Stomach smooth muscle (tissue), 2 donors: ENCODE measurements around the gene MSI1.

Experiments
- H3K27ac ChIP-seq: one replicate; pipeline ENCODE4 v1.7.0; 2013; ENCODE audit warnings: mild to moderate bottlenecking, low read length, inconsistent platforms
- H3K27me3 ChIP-seq, 2 donors: one replicate each; pipeline ENCODE4 v1.7.0; 2013; ENCODE audit warnings: low read length in 2 of 2; ENCODE audit not compliant: insufficient read depth in 2 of 2, control insufficient read depth in 1 of 2
- H3K36me3 ChIP-seq, 2 donors: one replicate each; pipeline ENCODE4 v1.7.0; 2013; ENCODE audit warnings: low read length in 2 of 2; ENCODE audit not compliant: control insufficient read depth in 2 of 2, insufficient read depth in 2 of 2
- H3K4me1 ChIP-seq: one replicate; pipeline ENCODE4 v1.7.0; 2013; ENCODE audit warnings: low read length; ENCODE audit not compliant: control insufficient read depth, insufficient read depth
- H3K4me3 ChIP-seq, 2 donors: one replicate each; pipeline ENCODE4 v1.7.0; 2013; ENCODE audit warnings: low read length in 2 of 2
- H3K9ac ChIP-seq, 2 donors: one replicate each; pipeline ENCODE4 v1.7.0; 2013; ENCODE audit warnings: low read length in 2 of 2, mild to moderate bottlenecking in 1 of 2
- H3K9me3 ChIP-seq, 2 donors: one replicate each; pipeline ENCODE4 v1.7.0; 2013; ENCODE audit warnings: low read length in 2 of 2; ENCODE audit not compliant: control insufficient read depth in 2 of 2
- donor health status: healthy.
- donor health status: Pancreatic carcinoma.

The MSI1 gene

GRCh38 chr12:120321382-120322202, 47.4 kb downstream of the MSI1 start:
- H3K27me3 ChIP-seq = peaks cover 0 to 2% of the 10 kb centered on the region in 2 donors
- no peaks in the 10 kb centered on the region for H3K9me3 ChIP-seq
- H3K36me3 ChIP-seq = no peaks in the 10 kb centered on the region
- no peak overlapping the region for H3K27ac ChIP-seq
- peaks cover 7% of the 10 kb centered on the region for H3K4me1 ChIP-seq
- no peak overlapping the region for H3K9ac ChIP-seq
- H3K4me3 ChIP-seq = no peak overlapping the region

GRCh38 chr12:120317224-120318105, 51.5 kb downstream of the MSI1 start:
- Histone ChIP-seq H3K9ac (peak overlapping the region; percentile 65 to 83), H3K27me3 (peaks cover 0 to 2% of the 10 kb centered on the region in 2 donors), H3K27ac (peak overlapping the region; percentile 70), H3K4me1 (peaks cover 7% of the 10 kb centered on the region), H3K36me3 (no peaks in the 10 kb centered on the region), H3K4me3 (peak overlapping the region; percentile 84 to 89), H3K9me3 (no peaks in the 10 kb centered on the region)

- Histone ChIP-seq H3K27me3 (peaks cover 0 to 2% of the 10 kb centered on the region in 2 donors), H3K9ac (peak overlapping the region; percentile 65 to 83), H3K4me1 (peaks cover 7% of the 10 kb centered on the region), H3K27ac (peak overlapping the region; percentile 70), H3K36me3 (no peaks in the 10 kb centered on the region), H3K4me3 (peak overlapping the region; percentile 84 to 89), H3K9me3 (no peaks in the 10 kb centered on the region)
Measured at GRCh38 chr12:120316798-120317223, 52.2 kb downstream of the MSI1 start.

GRCh38 chr12:120314220-120314619, 54.7 kb downstream of the MSI1 start:
- no peaks in the 10 kb centered on the region for H3K36me3 ChIP-seq
- H3K27me3 ChIP-seq = no peaks in the 10 kb centered on the region
- H3K4me3 ChIP-seq = no peak overlapping the region
- H3K9ac ChIP-seq = no peak overlapping the region
- H3K27ac ChIP-seq = no peak overlapping the region
- no peaks in the 10 kb centered on the region for H3K9me3 ChIP-seq
- H3K4me1 ChIP-seq = peaks cover 7% of the 10 kb centered on the region

- Histone ChIP-seq H3K36me3 (no peaks in the 10 kb centered on the region), H3K9ac (peak within 1 kb of the TSS; percentile 36 to 92), H3K4me1 (peaks cover 2% of the 10 kb centered on the region), H3K27ac (peak within 1 kb of the TSS; percentile 76), H3K27me3 (no peaks in the 10 kb centered on the region), H3K4me3 (peak within 1 kb of the TSS; percentile 85 to 94), H3K9me3 (no peaks in the 10 kb centered on the region)
Measured at GRCh38 chr12:120301962-120302815, 66.8 kb downstream of the MSI1 start, which contains the start of gene SIRT4. Gene SIRT4, plus strand, starts transcription at chr12:120302321. Its CDS starts 1,241 bp downstream, at chr12:120303562.

- Histone ChIP-seq H3K36me3 (no peaks in the 10 kb centered on the region), H3K9me3 (no peaks in the 10 kb centered on the region), H3K4me1 (peaks cover 13% of the 10 kb centered on the region), H3K27me3 (no peaks in the 10 kb centered on the region), H3K9ac (peak within 1 kb of the TSS; percentile 78 to 100), H3K27ac (peak within 1 kb of the TSS; percentile 100), H3K4me3 (peak within 1 kb of the TSS; percentile 65 to 82)
Measured at GRCh38 chr12:120292661-120293531, 76.1 kb downstream of the MSI1 start, which contains the start of gene RNU4-1. Gene RNU4-1, minus strand, starts transcription at chr12:120293237.

GRCh38 chr12:120292411-120292660, 76.6 kb downstream of the MSI1 start:
- no peaks in the 10 kb centered on the region for H3K9me3 ChIP-seq
- H3K4me3 ChIP-seq = peak overlapping the region; percentile 65 to 82
- H3K9ac ChIP-seq = peak overlapping the region; percentile 78 to 100
- no peaks in the 10 kb centered on the region for H3K27me3 ChIP-seq
- H3K27ac ChIP-seq = peak overlapping the region; percentile 100
- H3K4me1 ChIP-seq = peaks cover 13% of the 10 kb centered on the region
- no peaks in the 10 kb centered on the region for H3K36me3 ChIP-seq
